Tibial nerve (tissue), 3 donors: ENCODE data around the gene RAN.

Source experiments
- POLR2A ChIP-seq, 2 donors: fragments of 450-650 bp; IDR thresholded peaks; one replicate each; pipeline ENCODE4 v1.6.1; 2017; ENCODE audit warnings: antibody characterized with exemption in 2 of 2, mild to moderate bottlenecking in 2 of 2, moderate library complexity in 2 of 2
- TF ChIP-seq, protein P1 (sequence below), 5 experiments: fragments of 200-600 bp in 3 of 5; fragments of 450-650 bp in 2 of 5; sonication (generic) in 3 of 5; IDR thresholded peaks; one replicate each; pipeline ENCODE4 v1.5.1; 2016 to 2019; ENCODE audit warnings: antibody characterized with exemption in 5 of 5, mild to moderate bottlenecking in 3 of 5, moderate library complexity in 2 of 5

DNA sequence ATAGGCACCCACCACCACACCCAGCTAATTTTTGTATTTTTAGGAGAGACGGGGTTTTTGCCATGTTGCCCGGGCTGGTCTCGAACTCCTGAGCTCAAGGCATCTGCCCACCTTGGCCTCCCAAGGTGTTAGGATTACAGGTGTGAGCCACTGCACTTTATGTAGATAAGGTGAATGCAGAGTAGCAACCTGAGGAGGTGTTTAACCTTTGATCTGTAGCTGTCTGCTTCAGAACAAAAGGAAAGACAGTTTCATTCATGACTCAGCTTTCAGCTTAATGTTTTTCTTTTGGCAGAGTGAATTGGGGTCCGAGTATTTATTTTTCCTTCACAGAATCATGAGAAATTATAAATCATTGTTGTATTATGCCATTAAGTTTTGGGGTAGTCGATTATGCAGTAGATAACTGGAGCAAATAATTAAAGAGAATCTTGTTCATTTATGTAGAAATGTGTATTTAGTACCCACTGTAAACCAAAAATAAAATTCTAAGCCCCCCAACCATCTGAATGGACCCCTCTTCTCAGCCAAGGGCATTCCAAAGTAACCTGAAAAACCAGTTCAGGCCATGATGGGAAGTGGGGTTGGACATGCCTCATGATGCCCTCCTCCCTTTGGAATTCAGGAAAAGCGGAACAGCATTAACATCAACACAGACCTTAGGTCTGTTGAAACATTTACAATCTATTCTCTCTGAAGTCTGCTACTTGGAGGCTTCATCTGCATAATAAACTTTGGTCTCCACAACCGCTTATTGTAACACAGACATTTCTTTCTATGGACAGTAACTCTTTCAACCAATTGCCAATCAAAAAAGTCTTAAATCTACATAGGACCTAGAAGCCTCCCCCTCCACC, 22.1 kb upstream of the RAN start:
- TF ChIP-seq, protein P1, sequence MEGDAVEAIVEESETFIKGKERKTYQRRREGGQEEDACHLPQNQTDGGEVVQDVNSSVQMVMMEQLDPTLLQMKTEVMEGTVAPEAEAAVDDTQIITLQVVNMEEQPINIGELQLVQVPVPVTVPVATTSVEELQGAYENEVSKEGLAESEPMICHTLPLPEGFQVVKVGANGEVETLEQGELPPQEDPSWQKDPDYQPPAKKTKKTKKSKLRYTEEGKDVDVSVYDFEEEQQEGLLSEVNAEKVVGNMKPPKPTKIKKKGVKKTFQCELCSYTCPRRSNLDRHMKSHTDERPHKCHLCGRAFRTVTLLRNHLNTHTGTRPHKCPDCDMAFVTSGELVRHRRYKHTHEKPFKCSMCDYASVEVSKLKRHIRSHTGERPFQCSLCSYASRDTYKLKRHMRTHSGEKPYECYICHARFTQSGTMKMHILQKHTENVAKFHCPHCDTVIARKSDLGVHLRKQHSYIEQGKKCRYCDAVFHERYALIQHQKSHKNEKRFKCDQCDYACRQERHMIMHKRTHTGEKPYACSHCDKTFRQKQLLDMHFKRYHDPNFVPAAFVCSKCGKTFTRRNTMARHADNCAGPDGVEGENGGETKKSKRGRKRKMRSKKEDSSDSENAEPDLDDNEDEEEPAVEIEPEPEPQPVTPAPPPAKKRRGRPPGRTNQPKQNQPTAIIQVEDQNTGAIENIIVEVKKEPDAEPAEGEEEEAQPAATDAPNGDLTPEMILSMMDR (IDR thresholded peaks at IDR 0.05): no peak
- TF ChIP-seq POLR2A (IDR thresholded peaks at IDR 0.05): no peak
